Effector memory CD4-positive, alpha-beta T cell (primary cell): ENCODE results near the gene SPIN1.

ENCODE experiments used
- DNase-seq, 3 donors: peaks; one replicate each; pipeline ENCODE4 v3.0.0-alpha.2; 2020
- H3K27ac ChIP-seq: 2 replicates; pipeline ENCODE4 v1.7.0; 2013; ENCODE audit warnings: mild to moderate bottlenecking, low read length, moderate library complexity; ENCODE audit not compliant: insufficient read depth, poor library complexity, severe bottlenecking
- H3K27me3 ChIP-seq: replicated peaks from 2 replicates; pipeline ENCODE4 v1.7.0; 2013; ENCODE audit warnings: mild to moderate bottlenecking, low read length; ENCODE audit not compliant: insufficient read depth, control insufficient read depth, poor library complexity, severe bottlenecking
- H3K36me3 ChIP-seq: 2 replicates; pipeline ENCODE4 v1.7.0; 2013; ENCODE audit warnings: mild to moderate bottlenecking, low read length, moderate library complexity; ENCODE audit not compliant: control insufficient read depth, insufficient read depth
- H3K4me1 ChIP-seq: 2 replicates; pipeline ENCODE4 v1.7.0; 2013; ENCODE audit warnings: low read length, mild to moderate bottlenecking; ENCODE audit not compliant: control insufficient read depth, insufficient read depth, poor library complexity, severe bottlenecking
- H3K4me3 ChIP-seq: 2 replicates; pipeline ENCODE4 v1.7.0; 2013; ENCODE audit warnings: low read length, low read depth, mild to moderate bottlenecking; ENCODE audit not compliant: insufficient read depth, poor library complexity, severe bottlenecking
- H3K9me3 ChIP-seq: 2 replicates; pipeline ENCODE4 v1.7.0; 2013; ENCODE audit warnings: mild to moderate bottlenecking, low read length, moderate library complexity; ENCODE audit not compliant: control insufficient read depth

Gene SPIN1

GRCh38 chr9:88399966-88400365, 11.7 kb downstream of the SPIN1 start:
- Histone ChIP-seq H3K36me3 (no peaks in the 10 kb centered on the region), H3K27me3 (no peaks in the 10 kb centered on the region), H3K4me3 (no peak overlapping the region), H3K27ac (no peak overlapping the region), H3K9me3 (no peaks in the 10 kb centered on the region), H3K4me1 (no peaks in the 10 kb centered on the region)
- no peak for DNase-seq

- Histone ChIP-seq H3K9me3 (no peaks in the 10 kb centered on the region), H3K27me3 (no peaks in the 10 kb centered on the region), H3K27ac (no peak overlapping the region), H3K4me3 (no peak overlapping the region), H3K36me3 (no peaks in the 10 kb centered on the region), H3K4me1 (no peaks in the 10 kb centered on the region)
- no peak for DNase-seq
These were observed 15.1 kb downstream of the SPIN1 start for GRCh38 chr9:88403340-88403739.

GRCh38 chr9:88406051-88406450, 17.8 kb downstream of the SPIN1 start:
- no peak overlapping the region for H3K27ac ChIP-seq
- no peaks in the 10 kb centered on the region for H3K36me3 ChIP-seq
- no peaks in the 10 kb centered on the region for H3K9me3 ChIP-seq

DNA sequence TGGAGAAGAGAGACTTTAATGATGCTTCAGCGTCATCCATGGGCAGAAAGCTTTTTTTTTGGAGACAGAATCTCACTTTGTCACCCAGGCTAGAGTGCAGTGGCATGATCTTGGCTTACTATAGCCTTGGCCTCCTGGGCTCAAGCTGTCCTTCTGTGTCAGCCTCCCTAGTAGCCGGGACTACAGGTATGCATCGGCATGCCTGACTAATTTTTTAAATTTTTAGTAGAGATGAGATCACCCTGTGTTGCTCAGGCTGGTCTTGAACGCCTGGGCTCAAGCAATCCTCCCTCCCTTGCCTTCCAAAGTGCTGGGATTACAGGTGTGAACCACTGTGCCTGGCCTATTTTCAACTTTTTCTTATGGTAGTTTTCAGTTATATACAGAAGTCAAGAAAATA, 23.2 kb downstream of the SPIN1 start:
- H3K9me3 ChIP-seq = peaks cover 14% of the 10 kb centered on the region
- H3K4me3 ChIP-seq = no peak overlapping the region
- peaks cover 6% of the 10 kb centered on the region for H3K36me3 ChIP-seq
- H3K27me3 ChIP-seq = no peaks in the 10 kb centered on the region
- no peak overlapping the region for H3K27ac ChIP-seq
- no peaks in the 10 kb centered on the region for H3K4me1 ChIP-seq
- no peak for DNase-seq

More at GRCh38 chr9:88406051-88406450, 17.8 kb downstream of the SPIN1 start:
- Histone ChIP-seq H3K27me3 (no peaks in the 10 kb centered on the region), H3K4me3 (no peak overlapping the region), H3K4me1 (no peaks in the 10 kb centered on the region)
- DNase-seq = no peak

DNA sequence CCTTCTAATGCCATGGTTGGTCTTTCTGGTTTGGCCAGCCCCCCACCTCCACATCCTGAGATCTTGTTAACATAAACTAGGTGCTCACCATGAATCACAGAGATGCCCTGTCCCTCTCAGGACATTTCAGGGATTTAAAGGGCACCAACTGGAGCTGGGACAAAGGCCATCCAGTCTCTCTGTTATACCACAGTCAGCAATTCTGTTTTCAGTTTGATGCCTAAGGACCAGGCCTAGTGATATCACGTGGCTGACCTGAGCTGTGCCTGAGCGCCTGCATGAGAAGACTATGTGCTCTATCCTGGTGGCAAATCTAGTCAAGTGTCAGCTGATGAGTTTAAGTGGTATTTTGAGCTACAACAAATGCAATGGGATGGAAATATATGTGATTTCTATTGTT, 26.1 kb downstream of the SPIN1 start:
- Histone ChIP-seq H3K36me3 (peaks cover 20% of the 10 kb centered on the region), H3K9me3 (peaks cover 19% of the 10 kb centered on the region)

DNA sequence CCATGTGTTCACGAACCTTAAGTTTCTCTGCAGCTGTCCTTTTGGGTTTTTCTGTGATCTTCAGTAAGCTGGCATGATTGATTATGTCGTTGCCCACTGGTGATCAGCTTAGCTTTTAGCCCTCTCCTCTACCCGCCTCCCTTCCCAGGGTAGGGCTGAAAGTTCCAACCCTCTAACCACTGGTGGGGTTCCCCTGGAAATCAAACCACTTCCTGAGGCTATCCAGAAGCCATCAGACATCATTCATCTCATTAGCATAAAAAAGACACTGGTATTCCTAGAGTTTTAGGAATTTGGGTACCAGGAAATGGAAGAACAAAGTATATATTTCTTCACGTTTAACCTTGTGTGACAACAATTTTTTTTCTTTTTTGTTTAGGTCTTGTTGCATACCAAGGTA, 29.8 kb downstream of the SPIN1 start:
- H3K27me3 ChIP-seq = no peaks in the 10 kb centered on the region
- H3K4me1 ChIP-seq = no peaks in the 10 kb centered on the region
- no peak overlapping the region for H3K27ac ChIP-seq
- H3K9me3 ChIP-seq = peaks cover 26% of the 10 kb centered on the region
- H3K4me3 ChIP-seq = no peak overlapping the region
- no peak for DNase-seq
- peaks cover 30% of the 10 kb centered on the region for H3K36me3 ChIP-seq

More for the DNA sequence above, 26.1 kb downstream of the SPIN1 start:
- H3K4me3 ChIP-seq = no peak overlapping the region
- no peak for DNase-seq
- H3K4me1 ChIP-seq = no peaks in the 10 kb centered on the region
- H3K27ac ChIP-seq = no peak overlapping the region
- H3K27me3 ChIP-seq = no peaks in the 10 kb centered on the region

- Histone ChIP-seq H3K4me3 (no peak overlapping the region), H3K27ac (no peak overlapping the region), H3K4me1 (no peaks in the 10 kb centered on the region), H3K36me3 (peaks cover 30% of the 10 kb centered on the region), H3K27me3 (no peaks in the 10 kb centered on the region), H3K9me3 (peaks cover 19% of the 10 kb centered on the region)
- DNase-seq = no peak
These were observed 30.7 kb downstream of the SPIN1 start for GRCh38 chr9:88418715-88419540.

DNA sequence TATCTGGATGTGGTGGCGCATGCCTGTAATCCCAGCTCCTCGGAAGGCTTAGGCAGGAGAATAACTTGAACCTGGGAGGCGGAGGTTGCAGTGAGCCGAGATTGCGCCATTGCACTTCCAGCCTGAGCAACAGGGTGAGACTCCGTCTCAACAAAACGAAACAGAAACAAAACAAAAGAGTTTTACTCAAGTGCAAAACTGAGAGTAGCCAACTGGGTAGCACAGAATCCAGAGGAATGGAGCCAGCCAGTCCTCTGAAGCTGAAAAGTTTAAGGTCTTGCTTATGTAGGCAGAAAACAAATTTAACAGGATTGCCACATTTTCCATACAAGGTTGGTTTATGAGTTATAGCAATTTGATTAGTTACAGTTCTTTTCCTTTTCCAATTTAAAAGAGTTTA, 32.0 kb downstream of the SPIN1 start:
- H3K9me3 ChIP-seq = peaks cover 12% of the 10 kb centered on the region
- H3K27ac ChIP-seq = no peak overlapping the region
- H3K4me3 ChIP-seq = no peak overlapping the region
- H3K36me3 ChIP-seq = peaks cover 25% of the 10 kb centered on the region
- H3K27me3 ChIP-seq = no peaks in the 10 kb centered on the region
- H3K4me1 ChIP-seq = no peaks in the 10 kb centered on the region
- DNase-seq = no peak

- no peaks in the 10 kb centered on the region for H3K27me3 ChIP-seq
- peaks cover 12% of the 10 kb centered on the region for H3K9me3 ChIP-seq
- DNase-seq = no peak
- H3K4me1 ChIP-seq = no peaks in the 10 kb centered on the region
- no peak overlapping the region for H3K27ac ChIP-seq
- H3K4me3 ChIP-seq = no peak overlapping the region
- peaks cover 25% of the 10 kb centered on the region for H3K36me3 ChIP-seq
These were observed 33.1 kb downstream of the SPIN1 start for GRCh38 chr9:88421348-88421747.

GRCh38 chr9:88425538-88425950, 37.3 kb downstream of the SPIN1 start:
- H3K4me1 ChIP-seq = no peaks in the 10 kb centered on the region
- no peaks in the 10 kb centered on the region for H3K27me3 ChIP-seq
- DNase-seq = no peak
- H3K36me3 ChIP-seq = peaks cover 7% of the 10 kb centered on the region
- H3K4me3 ChIP-seq = no peak overlapping the region
- H3K27ac ChIP-seq = no peak overlapping the region
- H3K9me3 ChIP-seq = no peaks in the 10 kb centered on the region
